GM23338 (cell line): ENCODE results near the gene THSD4. TPM values are rescaled to one million over a fixed set of nuclear protein-coding genes. Genes with fewer than 3 reads are reported as not detected.

Experiments used
- ATAC-seq: fragments of 200-7000 bp; cut with Tn5 transposase; 3 replicates; pipeline ENCODE4 v1.9.1; 2020
- DNase-seq: peaks from one replicate; pipeline ENCODE4 v3.0.0-alpha.2; 2015; ENCODE audit warnings: low spot score
- H2AFZ ChIP-seq: fragments of 200-600 bp; sonication (generic); 2 replicates; pipeline ENCODE4 v1.8.0; 2016; ENCODE audit warnings: antibody characterized with exemption, mild to moderate bottlenecking, moderate library complexity
- H3F3A ChIP-seq: fragments of 200-600 bp; sonication (generic); replicated peaks from 2 replicates; pipeline ENCODE4 v1.8.0; 2017; ENCODE audit warnings: antibody characterized with exemption, mixed run types, low read depth
- H3K27ac ChIP-seq: fragments of 200-600 bp; sonication (generic); 2 replicates; pipeline ENCODE4 v1.6.1; 2016; ENCODE audit warnings: low read depth
- H3K27me3 ChIP-seq: fragments of 200-600 bp; sonication (generic); 2 replicates; pipeline ENCODE4 v1.8.0; 2016; ENCODE audit warnings: mild to moderate bottlenecking, mixed run types, moderate library complexity; ENCODE audit not compliant: insufficient read depth
- H3K36me3 ChIP-seq: fragments of 200-600 bp; sonication (generic); 2 replicates; pipeline ENCODE4 v1.8.0; 2016; ENCODE audit warnings: mild to moderate bottlenecking; ENCODE audit not compliant: insufficient read depth
- H3K4me1 ChIP-seq: fragments of 200-600 bp; sonication (generic); 2 replicates; pipeline ENCODE4 v1.8.0; 2016; ENCODE audit warnings: mild to moderate bottlenecking, moderate library complexity; ENCODE audit not compliant: insufficient read depth
- H3K4me2 ChIP-seq: fragments of 200-600 bp; sonication (generic); 2 replicates; pipeline ENCODE4 v1.7.1; 2017; ENCODE audit warnings: mixed run types
- H3K4me3 ChIP-seq: fragments of 200-600 bp; sonication (generic); 2 replicates; pipeline ENCODE4 v1.6.1; 2016; ENCODE audit warnings: mixed run types
- H3K79me2 ChIP-seq: fragments of 200-600 bp; sonication (generic); replicated peaks from 2 replicates; pipeline ENCODE4 v1.8.0; 2017; ENCODE audit warnings: mild to moderate bottlenecking; ENCODE audit not compliant: insufficient read depth
- H3K9me2 ChIP-seq: fragments of 200-600 bp; sonication (generic); 2 replicates; pipeline ENCODE4 v1.8.0; 2017; ENCODE audit not compliant: insufficient read depth
- H4K20me1 ChIP-seq: fragments of 200-600 bp; sonication (generic); replicated peaks from 2 replicates; pipeline ENCODE4 v1.8.0; 2017; ENCODE audit warnings: mild to moderate bottlenecking; ENCODE audit not compliant: insufficient read depth
- H3K27ac Mint-ChIP-seq: 2 replicates; pipeline ENCODE4 v1.8.0; 2020; ENCODE audit warnings: inconsistent platforms, mild to moderate bottlenecking, moderate library complexity, mixed read lengths
- H3K27me3 Mint-ChIP-seq: 3 replicates; pipeline ENCODE4 v1.8.0; 2022; ENCODE audit warnings: low read depth, mild to moderate bottlenecking, moderate library complexity, mixed read lengths, inconsistent platforms; ENCODE audit not compliant: insufficient read depth, poor library complexity
- H3K36me3 Mint-ChIP-seq: 3 replicates; pipeline ENCODE4 v1.8.0; 2021; ENCODE audit warnings: low read depth, mild to moderate bottlenecking, inconsistent platforms, moderate library complexity, mixed read lengths
- H3K4me1 Mint-ChIP-seq: 3 replicates; pipeline ENCODE4 v1.8.0; 2020; ENCODE audit warnings: mild to moderate bottlenecking, inconsistent platforms, mixed read lengths
- H3K4me3 Mint-ChIP-seq: 3 replicates; pipeline ENCODE4 v1.8.0; 2021; ENCODE audit warnings: moderate library complexity, mild to moderate bottlenecking, inconsistent platforms, mixed read lengths
- H3K9me3 Mint-ChIP-seq: 3 replicates; pipeline ENCODE4 v1.8.0; 2020; ENCODE audit warnings: moderate library complexity, mild to moderate bottlenecking, inconsistent platforms, mixed read lengths
- CTCF ChIP-seq, 2 experiments: fragments of 200-600 bp in 1 of 2; sonication (generic) in 1 of 2; conservative IDR thresholded peaks; 2 replicates each; pipeline versions ENCODE4 v1.5.1 to v1.6.1; 2016 to 2017; ENCODE audit warnings: antibody characterized with exemption in 2 of 2, low read depth in 2 of 2, mild to moderate bottlenecking in 2 of 2, moderate library complexity in 1 of 2
- EZH2phosphoT487 ChIP-seq: fragments of 200-600 bp; sonication (generic); IDR thresholded peaks from one replicate; pipeline ENCODE4 v1.8.1; 2018; ENCODE audit warnings: antibody characterized with exemption; ENCODE audit not compliant: unreplicated experiment
- JUNB ChIP-seq: IDR thresholded peaks from one replicate; pipeline ENCODE4 v1.6.1; 2016; ENCODE audit warnings: antibody characterized with exemption; ENCODE audit not compliant: unreplicated experiment
- NANOG ChIP-seq: IDR thresholded peaks from 2 replicates; pipeline ENCODE4 v1.6.1; 2016; ENCODE audit warnings: antibody characterized with exemption, borderline replicate concordance
- ZNF114 ChIP-seq: fragments of 250-450 bp; sonication (Bioruptor Pico); IDR thresholded peaks from 2 replicates; pipeline ENCODE4 v1.5.0; 2020; ENCODE audit warnings: mild to moderate bottlenecking, moderate library complexity
- ZNF462 ChIP-seq: fragments of 250-450 bp; sonication (Bioruptor Pico); IDR thresholded peaks from 2 replicates; pipeline ENCODE4 v1.5.0; 2020; ENCODE audit warnings: mild to moderate bottlenecking, moderate library complexity
- polyA plus RNA-seq: library from polyadenylated mRNA; unstranded; fragments of >200 nt; fragmentation: Nextera tagmentation; extraction: Ambion mirVana; gene quantifications from 2 replicates; pipeline ENCODE4 v1.2.1, GENCODE V29; 2016
- total RNA-seq: library from RNA; depleted of rRNA; stranded (reverse); fragments of >200 nt; shearing (Covaris generic); gene quantifications from 2 replicates; pipeline ENCODE4 v1.2.3, GENCODE V29; 2014
- TF ChIP-seq, protein P1 (sequence below): IDR thresholded peaks from 2 replicates; pipeline ENCODE4 v1.6.1; 2016; ENCODE audit warnings: antibody characterized with exemption
- TF ChIP-seq, protein P2 (sequence below): IDR thresholded peaks from one replicate; pipeline ENCODE4 v1.6.1; 2018; ENCODE audit warnings: antibody characterized with exemption; ENCODE audit not compliant: unreplicated experiment

The THSD4 gene
- total and polyA plus RNA-seq, 2 experiments from 2014 or later, result 2.0 to 7.4 TPM

DNA sequence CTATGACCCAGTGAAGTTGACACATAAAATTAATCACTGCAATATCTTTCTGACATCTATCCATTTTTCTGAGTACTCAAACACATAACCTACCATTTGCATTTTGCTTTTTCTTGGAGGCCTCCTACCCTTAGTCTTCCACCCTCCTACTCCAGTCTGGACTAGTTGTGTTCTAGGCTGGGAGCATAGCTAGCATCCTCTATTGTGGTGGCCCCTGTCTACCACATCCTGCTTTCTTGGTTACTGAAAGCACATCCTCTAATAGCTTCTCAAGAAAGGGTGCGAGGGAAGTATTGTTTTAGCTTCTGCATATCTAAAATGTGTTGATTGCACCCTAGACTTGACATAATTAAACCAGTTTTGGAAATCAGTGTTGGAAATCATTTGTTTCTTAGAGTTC lies 176.5 kb downstream of the THSD4 start (continued):
- TF ChIP-seq ZNF462 (CRISPR knock-in tag), result no peak
- TF ChIP-seq JUNB, result no peak

GRCh38 chr15:71293723-71294122 lies 178.5 kb downstream of the THSD4 start:
- no peak for DNase-seq
- no peaks in the 10 kb centered on the region for H3K36me3 ChIP-seq
- no peaks in the 10 kb centered on the region for H3K9me3 Mint-ChIP-seq
- no peaks in the 10 kb centered on the region for H3K4me1 Mint-ChIP-seq
- H3K4me1 ChIP-seq, result no peaks in the 10 kb centered on the region; the same call in 1 of the 2 replicates
- no peaks in the 10 kb centered on the region for H4K20me1 ChIP-seq
- no peak overlapping the region for H3K27ac ChIP-seq
- H3K9me2 ChIP-seq, result peaks cover 5% of the 10 kb centered on the region; the same call in 1 of the 2 replicates
- H3K36me3 Mint-ChIP-seq, result peaks cover 2% of the 10 kb centered on the region; the same call in 1 of the 3 replicates
- no peak overlapping the region for H3K4me3 Mint-ChIP-seq
- ATAC-seq, result no peak
- no peak overlapping the region for H3K27ac Mint-ChIP-seq
- no peaks in the 10 kb centered on the region for H3K27me3 Mint-ChIP-seq
- no peaks in the 10 kb centered on the region for H3K79me2 ChIP-seq
- no peaks in the 10 kb centered on the region for H3F3A ChIP-seq
- H3K27me3 ChIP-seq, result no peaks in the 10 kb centered on the region
- no peak overlapping the region for H2AFZ ChIP-seq
- H3K4me2 ChIP-seq, result no peak overlapping the region
- no peak overlapping the region for H3K4me3 ChIP-seq
- TF ChIP-seq, protein P1, sequence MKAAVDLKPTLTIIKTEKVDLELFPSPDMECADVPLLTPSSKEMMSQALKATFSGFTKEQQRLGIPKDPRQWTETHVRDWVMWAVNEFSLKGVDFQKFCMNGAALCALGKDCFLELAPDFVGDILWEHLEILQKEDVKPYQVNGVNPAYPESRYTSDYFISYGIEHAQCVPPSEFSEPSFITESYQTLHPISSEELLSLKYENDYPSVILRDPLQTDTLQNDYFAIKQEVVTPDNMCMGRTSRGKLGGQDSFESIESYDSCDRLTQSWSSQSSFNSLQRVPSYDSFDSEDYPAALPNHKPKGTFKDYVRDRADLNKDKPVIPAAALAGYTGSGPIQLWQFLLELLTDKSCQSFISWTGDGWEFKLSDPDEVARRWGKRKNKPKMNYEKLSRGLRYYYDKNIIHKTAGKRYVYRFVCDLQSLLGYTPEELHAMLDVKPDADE, result no peak
- TF ChIP-seq JUNB (no peak), ZNF114 (CRISPR knock-in tag) (no peak), EZH2phosphoT487 (no peak), CTCF (conservative IDR thresholded peaks at IDR 0.05; ENCODE audit: low read depth in 2 of 2) (no peak), NANOG (no peak)
- TF ChIP-seq, protein P2, sequence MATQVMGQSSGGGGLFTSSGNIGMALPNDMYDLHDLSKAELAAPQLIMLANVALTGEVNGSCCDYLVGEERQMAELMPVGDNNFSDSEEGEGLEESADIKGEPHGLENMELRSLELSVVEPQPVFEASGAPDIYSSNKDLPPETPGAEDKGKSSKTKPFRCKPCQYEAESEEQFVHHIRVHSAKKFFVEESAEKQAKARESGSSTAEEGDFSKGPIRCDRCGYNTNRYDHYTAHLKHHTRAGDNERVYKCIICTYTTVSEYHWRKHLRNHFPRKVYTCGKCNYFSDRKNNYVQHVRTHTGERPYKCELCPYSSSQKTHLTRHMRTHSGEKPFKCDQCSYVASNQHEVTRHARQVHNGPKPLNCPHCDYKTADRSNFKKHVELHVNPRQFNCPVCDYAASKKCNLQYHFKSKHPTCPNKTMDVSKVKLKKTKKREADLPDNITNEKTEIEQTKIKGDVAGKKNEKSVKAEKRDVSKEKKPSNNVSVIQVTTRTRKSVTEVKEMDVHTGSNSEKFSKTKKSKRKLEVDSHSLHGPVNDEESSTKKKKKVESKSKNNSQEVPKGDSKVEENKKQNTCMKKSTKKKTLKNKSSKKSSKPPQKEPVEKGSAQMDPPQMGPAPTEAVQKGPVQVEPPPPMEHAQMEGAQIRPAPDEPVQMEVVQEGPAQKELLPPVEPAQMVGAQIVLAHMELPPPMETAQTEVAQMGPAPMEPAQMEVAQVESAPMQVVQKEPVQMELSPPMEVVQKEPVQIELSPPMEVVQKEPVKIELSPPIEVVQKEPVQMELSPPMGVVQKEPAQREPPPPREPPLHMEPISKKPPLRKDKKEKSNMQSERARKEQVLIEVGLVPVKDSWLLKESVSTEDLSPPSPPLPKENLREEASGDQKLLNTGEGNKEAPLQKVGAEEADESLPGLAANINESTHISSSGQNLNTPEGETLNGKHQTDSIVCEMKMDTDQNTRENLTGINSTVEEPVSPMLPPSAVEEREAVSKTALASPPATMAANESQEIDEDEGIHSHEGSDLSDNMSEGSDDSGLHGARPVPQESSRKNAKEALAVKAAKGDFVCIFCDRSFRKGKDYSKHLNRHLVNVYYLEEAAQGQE, result no peak
